Measurements from ENCODE around the gene TENT4B. TPM values are rescaled to one million over a fixed set of nuclear protein-coding genes. Genes with fewer than 3 reads are reported as not detected.
A peak's percentile ranks its signal among the peaks of the same experiment; 100 is the strongest.

The TENT4B gene
- polyA plus RNA-seq, 1 donor = 6.8 TPM

GRCh38 chr16:50198802-50199403 lies 45.8 kb downstream of the TENT4B start:
- no peak for DNase-seq

- DNase-seq = no peak
Observed at GRCh38 chr16:50201787-50202186, 48.7 kb downstream of the TENT4B start.

- peak; percentile 67 for DNase-seq
Observed at GRCh38 chr16:50202926-50203624, 50.0 kb downstream of the TENT4B start.

GRCh38 chr16:50203681-50204080 lies 50.6 kb downstream of the TENT4B start:
- no peak for DNase-seq

GRCh38 chr16:50204453-50205108 lies 51.5 kb downstream of the TENT4B start:
- no peak for DNase-seq

GRCh38 chr16:50207652-50208051 lies 54.5 kb downstream of the TENT4B start:
- DNase-seq = no peak

- DNase-seq = no peak
Observed at GRCh38 chr16:50208460-50208931, 55.4 kb downstream of the TENT4B start.

GRCh38 chr16:50209546-50210265 lies 56.6 kb downstream of the TENT4B start:
- DNase-seq = no peak

- peak; percentile 70 for DNase-seq
Observed at GRCh38 chr16:50210266-50211038, 57.3 kb downstream of the TENT4B start.

- peak; percentile 42 for DNase-seq
Observed at GRCh38 chr16:50213939-50214519, 60.9 kb downstream of the TENT4B start.

GRCh38 chr16:50215680-50216079 lies 62.6 kb downstream of the TENT4B start:
- DNase-seq = no peak

- DNase-seq = no peak
Observed at GRCh38 chr16:50216231-50216630, 63.1 kb downstream of the TENT4B start.

- no peak for DNase-seq
Observed at GRCh38 chr16:50219402-50219975, 66.4 kb downstream of the TENT4B start.

GRCh38 chr16:50224286-50224685 lies 71.2 kb downstream of the TENT4B start:
- DNase-seq = no peak

- DNase-seq = no peak
Observed at GRCh38 chr16:50227120-50227519, 74.0 kb downstream of the TENT4B start.

- DNase-seq = no peak
Observed at GRCh38 chr16:50227665-50228064, 74.6 kb downstream of the TENT4B start.

GRCh38 chr16:50228364-50228868 lies 75.3 kb downstream of the TENT4B start:
- DNase-seq = no peak

- no peak for DNase-seq
Observed at GRCh38 chr16:50229149-50229726, 76.1 kb downstream of the TENT4B start.

GRCh38 chr16:50234771-50235556 lies 81.9 kb downstream of the TENT4B start:
- no peak for DNase-seq

GRCh38 chr16:50235581-50235980 lies 82.5 kb downstream of the TENT4B start:
- DNase-seq = no peak

All from hindlimb muscle (tissue), 1 donor.